WI38 (cell line): Measurements from ENCODE around the gene SLC9C2.
"Not testable (repeated sequence)": the region's sequence is repeated elsewhere in the genome, so short reads cannot be mapped to it uniquely, and the experiment has no call there.

Source experiments
- H3K4me3 ChIP-seq: 2 replicates; pipeline ENCODE4 v1.5.1; 2011; ENCODE audit warnings: low read depth, mild to moderate bottlenecking, control low read depth, low read length
- CTCF ChIP-seq: IDR thresholded peaks from 2 replicates; pipeline ENCODE4 v1.5.1; 2012; ENCODE audit warnings: low read depth, mild to moderate bottlenecking, control low read depth, low read length

SLC9C2 gene

GRCh38 chr1:173572201-173572873 lies 30.5 kb downstream of the SLC9C2 start:
- H3K4me3 ChIP-seq, result no peak overlapping the region
- TF ChIP-seq CTCF, result no peak

GRCh38 chr1:173570370-173571007 lies 32.4 kb downstream of the SLC9C2 start:
- no peak for TF ChIP-seq CTCF
- H3K4me3 ChIP-seq, result no peak overlapping the region

- no peak for TF ChIP-seq CTCF
- no peak overlapping the region for H3K4me3 ChIP-seq
Observed at GRCh38 chr1:173568483-173568882, 34.4 kb downstream of the SLC9C2 start.

GRCh38 chr1:173563846-173564245 lies 39.0 kb downstream of the SLC9C2 start:
- H3K4me3 ChIP-seq, result not testable (repeated sequence)

- no peak overlapping the region for H3K4me3 ChIP-seq
- TF ChIP-seq CTCF, result no peak
Observed at GRCh38 chr1:173562813-173563212, 40.1 kb downstream of the SLC9C2 start.

- TF ChIP-seq CTCF, result no peak
- no peak overlapping the region for H3K4me3 ChIP-seq
Observed at GRCh38 chr1:173561263-173561662, 41.6 kb downstream of the SLC9C2 start.

- no peak overlapping the region for H3K4me3 ChIP-seq
- TF ChIP-seq CTCF, result no peak
Observed at GRCh38 chr1:173560285-173560880, 42.5 kb downstream of the SLC9C2 start.
